ENCODE data around the gene COX5B.

DNA sequence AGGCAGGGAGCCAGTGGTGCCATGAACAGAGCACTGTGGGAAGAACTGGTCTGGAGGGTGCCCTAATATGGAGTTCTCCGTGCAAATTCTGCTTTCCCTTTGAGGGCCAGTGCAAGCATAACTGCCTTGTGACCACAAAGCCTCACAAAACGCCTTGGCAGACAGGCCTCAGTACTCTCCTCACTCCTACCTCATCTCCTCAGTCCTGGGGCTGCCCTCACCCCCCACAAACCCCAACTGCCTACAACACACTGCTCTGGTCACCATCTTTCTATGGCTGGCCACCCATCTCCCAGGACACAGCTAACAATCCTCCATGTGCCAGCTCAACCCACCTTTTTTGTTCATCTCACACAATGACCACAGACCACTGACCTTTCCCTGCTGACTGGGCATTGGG, 8.9 kb downstream of the COX5B start:
- TF ChIP-seq, protein P1, sequence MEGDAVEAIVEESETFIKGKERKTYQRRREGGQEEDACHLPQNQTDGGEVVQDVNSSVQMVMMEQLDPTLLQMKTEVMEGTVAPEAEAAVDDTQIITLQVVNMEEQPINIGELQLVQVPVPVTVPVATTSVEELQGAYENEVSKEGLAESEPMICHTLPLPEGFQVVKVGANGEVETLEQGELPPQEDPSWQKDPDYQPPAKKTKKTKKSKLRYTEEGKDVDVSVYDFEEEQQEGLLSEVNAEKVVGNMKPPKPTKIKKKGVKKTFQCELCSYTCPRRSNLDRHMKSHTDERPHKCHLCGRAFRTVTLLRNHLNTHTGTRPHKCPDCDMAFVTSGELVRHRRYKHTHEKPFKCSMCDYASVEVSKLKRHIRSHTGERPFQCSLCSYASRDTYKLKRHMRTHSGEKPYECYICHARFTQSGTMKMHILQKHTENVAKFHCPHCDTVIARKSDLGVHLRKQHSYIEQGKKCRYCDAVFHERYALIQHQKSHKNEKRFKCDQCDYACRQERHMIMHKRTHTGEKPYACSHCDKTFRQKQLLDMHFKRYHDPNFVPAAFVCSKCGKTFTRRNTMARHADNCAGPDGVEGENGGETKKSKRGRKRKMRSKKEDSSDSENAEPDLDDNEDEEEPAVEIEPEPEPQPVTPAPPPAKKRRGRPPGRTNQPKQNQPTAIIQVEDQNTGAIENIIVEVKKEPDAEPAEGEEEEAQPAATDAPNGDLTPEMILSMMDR (IDR thresholded peaks at IDR 0.05), result no peak
- no peak for TF ChIP-seq EZH2 (IDR thresholded peaks at IDR 0.05)

Data from neural progenitor cell (in vitro differentiated cells).